ENCODE measurements around the gene WDR18.

GRCh38 chr19:1013218-1013617 lies 29.1 kb downstream of the WDR18 start:
- TF ChIP-seq CTCF (IDR thresholded peaks at IDR 0.05; ENCODE audit: low read depth, low read length) (no peak), POLR2A (IDR thresholded peaks at IDR 0.05; ENCODE audit: extremely low read depth, insufficient read length) (no peak)
